ENCODE results near the gene LCE4A. TPM values are rescaled to one million over a fixed set of nuclear protein-coding genes. Genes with fewer than 3 reads are reported as not detected.
"Not testable (repeated sequence)": the region's sequence is repeated elsewhere in the genome, so short reads cannot be mapped to it uniquely, and the experiment has no call there.

The LCE4A gene, protein sequence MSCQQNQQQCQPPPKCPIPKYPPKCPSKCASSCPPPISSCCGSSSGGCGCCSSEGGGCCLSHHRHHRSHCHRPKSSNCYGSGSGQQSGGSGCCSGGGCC
- total RNA-seq (not detected), polyA plus RNA-seq (ENCODE audit: insufficient read length in 6 of 6) (not detected)
- long read RNA-seq, donor 1: 0 reads
- long read RNA-seq, donor 2: 0 reads
- long read RNA-seq, donor 3: 0 reads
- long read RNA-seq, donor 4: 0 reads
- long read RNA-seq, donor 5: 0 reads
- long read RNA-seq, donor 6: 0 reads
- long read RNA-seq, donor 7: 0 reads
- long read RNA-seq, donor 8: 0 reads
- long read RNA-seq, donor 9: 0 reads
- long read RNA-seq, donor 10: 0 reads
- long read RNA-seq, donor 11: 0 reads
- long read RNA-seq, donor 12: 0 reads

DNA sequence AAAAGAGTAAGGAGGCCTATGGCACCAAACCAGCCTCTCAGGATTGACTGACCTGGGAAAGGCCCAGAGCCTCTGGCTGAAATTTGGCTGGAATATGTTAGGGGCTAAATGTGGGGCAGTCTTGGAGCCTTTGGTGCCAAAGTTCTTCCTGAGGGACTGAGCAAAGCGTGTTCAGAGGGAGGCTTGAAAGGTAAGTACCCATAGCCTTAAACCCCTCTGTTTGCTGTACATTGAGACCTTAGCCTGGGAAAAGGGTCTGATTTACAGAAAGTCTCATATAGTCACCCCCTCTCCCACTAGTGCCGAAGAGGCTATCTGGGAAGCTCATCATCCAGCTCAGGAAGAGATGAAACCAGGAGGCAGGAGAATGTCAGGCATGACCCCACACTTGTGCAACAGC is at the start of gene LCE4A:
TSS of gene LCE4A (plus strand) at position 301 of the 400 bp plus-strand sequence. CDS start 916 bp downstream, outside the sequence.
- peaks cover 0 to 2% of the 10 kb centered on the region in 2 donors for H3K9me3 ChIP-seq
- intact Hi-C loops (cut with DNase I): no loop called here
- TF ChIP-seq, protein P1, sequence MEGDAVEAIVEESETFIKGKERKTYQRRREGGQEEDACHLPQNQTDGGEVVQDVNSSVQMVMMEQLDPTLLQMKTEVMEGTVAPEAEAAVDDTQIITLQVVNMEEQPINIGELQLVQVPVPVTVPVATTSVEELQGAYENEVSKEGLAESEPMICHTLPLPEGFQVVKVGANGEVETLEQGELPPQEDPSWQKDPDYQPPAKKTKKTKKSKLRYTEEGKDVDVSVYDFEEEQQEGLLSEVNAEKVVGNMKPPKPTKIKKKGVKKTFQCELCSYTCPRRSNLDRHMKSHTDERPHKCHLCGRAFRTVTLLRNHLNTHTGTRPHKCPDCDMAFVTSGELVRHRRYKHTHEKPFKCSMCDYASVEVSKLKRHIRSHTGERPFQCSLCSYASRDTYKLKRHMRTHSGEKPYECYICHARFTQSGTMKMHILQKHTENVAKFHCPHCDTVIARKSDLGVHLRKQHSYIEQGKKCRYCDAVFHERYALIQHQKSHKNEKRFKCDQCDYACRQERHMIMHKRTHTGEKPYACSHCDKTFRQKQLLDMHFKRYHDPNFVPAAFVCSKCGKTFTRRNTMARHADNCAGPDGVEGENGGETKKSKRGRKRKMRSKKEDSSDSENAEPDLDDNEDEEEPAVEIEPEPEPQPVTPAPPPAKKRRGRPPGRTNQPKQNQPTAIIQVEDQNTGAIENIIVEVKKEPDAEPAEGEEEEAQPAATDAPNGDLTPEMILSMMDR (IDR thresholded peaks at IDR 0.05): no peak
- no peak within 1 kb of the TSS for H3K27ac ChIP-seq
- H3K4me1 ChIP-seq: no peaks in the 10 kb centered on the region
- no peaks in the 10 kb centered on the region for H3K36me3 ChIP-seq
- H3K27me3 ChIP-seq: peaks cover 0 to 5% of the 10 kb centered on the region in 2 donors
- ATAC-seq: no peak
- DNase-seq: no peak
- H3K4me3 ChIP-seq: no peak within 1 kb of the TSS

DNA sequence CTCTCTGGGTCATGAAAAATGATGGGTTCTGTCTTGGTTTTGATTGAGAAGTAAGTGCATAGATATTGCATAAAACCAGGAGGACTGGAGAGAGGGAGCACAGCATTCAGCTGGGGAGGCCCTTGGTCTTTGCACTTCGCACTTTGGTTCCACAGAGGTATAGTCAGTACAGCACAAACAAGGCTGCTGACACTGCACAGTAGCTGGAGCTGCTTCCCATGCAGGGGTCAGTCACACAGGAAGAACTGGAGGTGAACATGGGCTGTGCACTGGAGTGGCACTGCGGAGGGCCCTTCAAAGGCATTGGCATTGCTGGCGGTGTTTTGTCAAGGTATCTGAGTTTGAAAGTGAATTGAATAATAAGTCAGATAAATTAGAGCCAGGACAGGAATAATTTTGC is 49.3 kb upstream of the LCE4A start:
- Histone ChIP-seq H3K9me3 (no peaks in the 10 kb centered on the region), H3K36me3 (no peaks in the 10 kb centered on the region), H3K27ac (no peak overlapping the region), H3K4me1 (no peaks in the 10 kb centered on the region), H3K27me3 (peaks cover 0 to 5% of the 10 kb centered on the region in 2 donors), H3K4me3 (no peak overlapping the region)
- TF ChIP-seq, protein P1 (IDR thresholded peaks at IDR 0.05): no peak
- intact Hi-C loops (cut with DNase I): no loop called here
- no peak for DNase-seq
- ATAC-seq: no peak

DNA sequence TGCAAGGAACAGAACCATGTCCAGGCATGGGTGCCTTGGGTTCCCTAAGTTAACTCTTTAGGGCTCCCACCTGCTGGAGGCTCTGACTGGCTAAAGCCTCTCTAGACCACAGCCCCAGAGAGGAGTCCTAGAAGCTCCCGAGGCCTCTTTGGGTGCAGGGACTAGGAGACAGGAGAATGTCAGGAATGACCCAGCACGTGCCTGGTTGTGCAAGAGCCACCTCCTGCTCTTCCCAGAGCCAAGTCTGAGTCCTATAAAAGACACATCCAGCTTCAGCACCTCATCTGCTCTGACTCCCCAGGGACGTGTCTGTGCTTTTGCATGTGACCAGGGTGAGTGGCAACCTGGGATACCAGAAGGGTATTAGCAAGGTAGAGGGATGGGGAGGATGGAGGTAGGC is 44.9 kb upstream of the LCE4A start, which contains the start of gene LCE2D:
TSS of gene LCE2D (plus strand) at position 283 of the 400 bp plus-strand sequence. CDS start 726 bp downstream, outside the sequence.
- H3K4me1 ChIP-seq: no peaks in the 10 kb centered on the region
- intact Hi-C loops (cut with DNase I): no loop called here
- no peak for DNase-seq
- no peak within 1 kb of the TSS for H3K4me3 ChIP-seq
- H3K36me3 ChIP-seq: no peaks in the 10 kb centered on the region
- TF ChIP-seq, protein P1 (IDR thresholded peaks at IDR 0.05): no peak
- peaks cover 0 to 7% of the 10 kb centered on the region in 2 donors for H3K27me3 ChIP-seq
- no peaks in the 10 kb centered on the region for H3K9me3 ChIP-seq
- H3K27ac ChIP-seq: no peak within 1 kb of the TSS
- no peak for ATAC-seq

DNA sequence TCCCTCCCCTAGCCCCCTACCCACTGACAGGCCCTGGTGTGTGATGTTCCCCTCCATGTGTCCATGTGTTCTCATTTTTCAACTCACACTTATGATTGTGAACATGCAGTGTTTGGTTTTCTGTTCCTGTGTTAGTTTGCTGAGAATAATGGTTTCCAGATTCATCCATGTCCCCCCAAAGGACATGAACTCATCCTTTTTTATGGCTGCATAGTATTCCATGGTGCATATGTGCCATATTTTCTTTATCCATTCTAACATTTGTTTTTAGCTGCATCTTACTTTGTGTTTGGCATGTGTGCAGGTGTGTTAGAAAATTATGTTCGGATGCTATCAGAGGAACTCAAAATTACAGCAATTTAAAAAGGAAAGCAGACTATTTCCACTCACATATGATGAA is 41.8 kb upstream of the LCE4A start:
- H3K4me1 ChIP-seq; H3K27ac ChIP-seq; ATAC-seq; H3K27me3 ChIP-seq; H3K36me3 ChIP-seq; H3K4me3 ChIP-seq; DNase-seq; H3K9me3 ChIP-seq; intact Hi-C loops (cut with DNase I): not testable (repeated sequence)

DNA sequence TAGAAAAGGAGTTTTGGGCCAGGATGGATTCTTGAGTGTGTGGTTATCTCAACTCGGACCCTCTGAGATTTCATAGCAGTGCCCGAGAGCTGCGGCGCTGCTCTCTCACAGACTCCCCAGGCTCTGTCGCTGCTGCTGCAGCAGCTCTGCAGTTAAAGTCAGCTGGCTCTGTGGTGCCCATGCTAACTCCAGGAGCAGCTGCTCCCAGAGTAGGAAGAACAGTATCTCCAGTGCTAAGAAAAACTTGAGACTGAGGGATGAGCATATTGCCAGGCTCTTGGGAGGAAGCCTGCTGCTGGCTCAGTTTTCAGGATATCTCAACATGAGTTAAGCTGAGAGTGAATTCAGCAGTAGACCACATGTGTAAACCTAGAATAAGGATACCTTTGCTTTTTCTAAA is 40.3 kb upstream of the LCE4A start:
- TF ChIP-seq, protein P1 (IDR thresholded peaks at IDR 0.05): no peak
- DNase-seq (no peak), ATAC-seq (no peak)
- H3K27ac ChIP-seq: no peak overlapping the region
- H3K9me3 ChIP-seq: no peaks in the 10 kb centered on the region
- no peaks in the 10 kb centered on the region for H3K36me3 ChIP-seq
- H3K4me3 ChIP-seq: no peak overlapping the region
- H3K27me3 ChIP-seq: peaks cover 0 to 7% of the 10 kb centered on the region in 2 donors
- no peaks in the 10 kb centered on the region for H3K4me1 ChIP-seq
- intact Hi-C loops (cut with DNase I): no loop called here

Data from left lung (tissue), 14 donors.